ENCODE data around the gene BEST1.

- TF ChIP-seq CTCF (IDR thresholded peaks at IDR 0.05; ENCODE audit: extremely low read depth in 1 of 2, insufficient read depth in 1 of 2, low read depth in 1 of 2, low read length in 2 of 2), result no peak
- no peak for TF ChIP-seq POLR2A (IDR thresholded peaks at IDR 0.05; ENCODE audit: low read depth, low read length)
- no peak for TF ChIP-seq POLR2AphosphoS5 (IDR thresholded peaks at IDR 0.05; ENCODE audit: insufficient read depth, low read depth, low read length)
- no peak for TF ChIP-seq EZH2 (IDR thresholded peaks at IDR 0.05; ENCODE audit: borderline replicate concordance, low read depth, low read length, severe bottlenecking)
- no peak for TF ChIP-seq MYC (IDR thresholded peaks at IDR 0.05; ENCODE audit: low read depth, low read length)
- no peak for TF ChIP-seq JUN (IDR thresholded peaks at IDR 0.05; ENCODE audit: borderline replicate concordance, insufficient read depth, insufficient read length, low read depth)
Measured at GRCh38 chr11:61967924-61968757, 18.0 kb downstream of the BEST1 start.
